ENCODE data around the gene FBXO34. TPM values are rescaled to one million over a fixed set of nuclear protein-coding genes. Genes with fewer than 3 reads are reported as not detected.

Gene FBXO34
- total RNA-seq, 2 donors from 2014 or later = 16.0 to 21.6 TPM

DNA sequence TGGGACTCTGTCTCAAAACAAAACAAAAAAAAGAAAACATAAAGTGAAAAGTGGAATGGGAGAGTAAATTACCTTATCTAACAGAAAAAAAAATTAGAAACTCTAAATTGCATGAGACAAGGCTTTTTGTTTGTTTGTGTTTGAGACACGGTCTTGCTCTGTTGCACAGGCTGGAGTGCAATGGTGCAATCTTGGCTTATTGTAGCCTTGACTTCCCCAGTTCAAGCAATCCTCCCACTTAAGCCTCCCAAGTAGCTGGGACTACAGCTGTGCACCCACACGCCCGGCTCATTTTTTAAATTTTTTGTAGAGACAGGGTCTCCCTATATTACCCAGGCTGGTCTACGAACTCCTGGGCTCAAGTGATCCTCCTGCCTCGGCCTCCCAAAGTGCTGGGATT is 17.9 kb upstream of the FBXO34 start:
- TF ChIP-seq, protein P1, sequence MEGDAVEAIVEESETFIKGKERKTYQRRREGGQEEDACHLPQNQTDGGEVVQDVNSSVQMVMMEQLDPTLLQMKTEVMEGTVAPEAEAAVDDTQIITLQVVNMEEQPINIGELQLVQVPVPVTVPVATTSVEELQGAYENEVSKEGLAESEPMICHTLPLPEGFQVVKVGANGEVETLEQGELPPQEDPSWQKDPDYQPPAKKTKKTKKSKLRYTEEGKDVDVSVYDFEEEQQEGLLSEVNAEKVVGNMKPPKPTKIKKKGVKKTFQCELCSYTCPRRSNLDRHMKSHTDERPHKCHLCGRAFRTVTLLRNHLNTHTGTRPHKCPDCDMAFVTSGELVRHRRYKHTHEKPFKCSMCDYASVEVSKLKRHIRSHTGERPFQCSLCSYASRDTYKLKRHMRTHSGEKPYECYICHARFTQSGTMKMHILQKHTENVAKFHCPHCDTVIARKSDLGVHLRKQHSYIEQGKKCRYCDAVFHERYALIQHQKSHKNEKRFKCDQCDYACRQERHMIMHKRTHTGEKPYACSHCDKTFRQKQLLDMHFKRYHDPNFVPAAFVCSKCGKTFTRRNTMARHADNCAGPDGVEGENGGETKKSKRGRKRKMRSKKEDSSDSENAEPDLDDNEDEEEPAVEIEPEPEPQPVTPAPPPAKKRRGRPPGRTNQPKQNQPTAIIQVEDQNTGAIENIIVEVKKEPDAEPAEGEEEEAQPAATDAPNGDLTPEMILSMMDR (IDR thresholded peaks at IDR 0.05) = no peak
- no peak for DNase-seq (ENCODE audit: low spot score)
- H3K9me3 ChIP-seq = no peaks in the 10 kb centered on the region
- no peaks in the 10 kb centered on the region for H3K36me3 ChIP-seq
- ATAC-seq (ENCODE audit: insufficient number of reproducible peaks, low FRiP score, low read depth) = no peak
- H3K27ac ChIP-seq = no peak overlapping the region
- no peaks in the 10 kb centered on the region for H3K27me3 ChIP-seq (replicated peaks; ENCODE audit: insufficient read depth)
- no peaks in the 10 kb centered on the region for H3K4me1 ChIP-seq (ENCODE audit: control insufficient read depth in 1 of 2, low read depth in 2 of 2)
- H3K4me3 ChIP-seq = no peak overlapping the region

DNA sequence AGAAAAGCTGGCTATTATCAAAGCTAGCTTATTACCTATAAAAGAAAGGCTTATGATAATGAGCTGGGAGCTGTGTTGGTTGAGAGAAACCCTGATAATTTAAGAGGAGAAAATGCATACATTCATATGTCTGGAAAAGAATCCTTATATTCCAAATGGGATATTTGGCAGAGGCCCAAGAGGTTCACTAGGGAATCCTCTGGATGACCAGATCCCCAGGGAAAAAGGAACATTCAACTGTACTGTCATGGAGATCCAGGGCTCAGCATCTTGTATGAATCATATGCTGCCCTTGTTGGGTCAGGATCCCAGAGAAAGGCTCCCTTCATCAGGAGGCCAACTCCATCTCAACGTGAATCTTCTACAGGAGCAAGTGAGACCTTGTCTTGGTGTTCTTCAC is 16.6 kb upstream of the FBXO34 start:
- H3K27me3 ChIP-seq (replicated peaks; ENCODE audit: insufficient read depth) = no peaks in the 10 kb centered on the region
- ATAC-seq (ENCODE audit: insufficient number of reproducible peaks, low FRiP score, low read depth) = no peak
- H3K36me3 ChIP-seq = no peaks in the 10 kb centered on the region
- no peak for DNase-seq (ENCODE audit: low spot score)
- H3K27ac ChIP-seq = no peak overlapping the region
- H3K4me3 ChIP-seq = no peak overlapping the region
- H3K4me1 ChIP-seq (ENCODE audit: control insufficient read depth in 1 of 2, low read depth in 2 of 2) = no peaks in the 10 kb centered on the region
- H3K9me3 ChIP-seq = no peaks in the 10 kb centered on the region
- TF ChIP-seq, protein P1 (IDR thresholded peaks at IDR 0.05) = no peak

DNA sequence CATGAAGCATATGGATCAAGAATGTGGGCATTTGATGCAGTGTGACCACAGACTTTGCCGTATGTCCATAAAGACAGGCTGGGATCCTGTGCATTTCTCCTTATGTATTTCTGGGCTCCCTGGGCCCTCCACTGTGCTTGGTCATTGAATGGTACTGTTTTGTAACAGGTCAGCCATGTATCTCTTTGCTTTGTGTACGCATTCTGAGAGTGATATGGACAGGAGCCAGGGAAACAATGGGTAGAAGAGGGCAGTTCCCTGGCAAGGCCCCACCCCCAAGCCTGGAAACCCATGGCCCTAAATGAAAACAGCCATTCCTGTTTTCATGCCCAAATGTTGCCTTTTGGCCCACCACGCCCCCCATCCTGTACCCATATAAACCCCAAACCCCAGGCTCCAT is 15.2 kb upstream of the FBXO34 start:
- Histone ChIP-seq H3K27me3 (replicated peaks; ENCODE audit: insufficient read depth) (no peaks in the 10 kb centered on the region), H3K27ac (no peak overlapping the region), H3K9me3 (no peaks in the 10 kb centered on the region), H3K36me3 (no peaks in the 10 kb centered on the region), H3K4me1 (ENCODE audit: control insufficient read depth in 1 of 2, low read depth in 2 of 2) (no peaks in the 10 kb centered on the region), H3K4me3 (no peak overlapping the region)
- no peak for DNase-seq (ENCODE audit: low spot score)
- TF ChIP-seq, protein P1 (IDR thresholded peaks at IDR 0.05) = no peak
- ATAC-seq (ENCODE audit: insufficient number of reproducible peaks, low FRiP score, low read depth) = no peak

DNA sequence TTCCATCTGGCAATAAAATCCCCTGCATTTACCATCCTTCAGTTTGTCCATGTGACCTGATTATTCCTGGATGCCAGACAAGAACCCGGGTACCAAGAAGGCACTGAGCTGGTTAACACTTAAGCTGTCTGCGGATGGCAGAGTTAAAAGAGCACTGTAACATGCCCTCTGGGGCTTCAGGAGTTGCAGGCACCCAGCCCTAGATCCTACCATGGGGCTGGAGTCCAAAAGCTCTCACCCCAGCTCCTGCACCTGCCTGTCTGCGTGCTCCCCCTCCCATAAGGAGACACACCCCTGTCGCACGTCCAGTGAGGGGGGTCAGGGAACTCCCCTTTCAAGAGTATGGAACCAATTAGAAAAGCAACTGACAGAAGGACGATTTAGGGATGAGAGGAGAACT is 14.6 kb upstream of the FBXO34 start:
- Histone ChIP-seq H3K27me3 (replicated peaks; ENCODE audit: insufficient read depth) (no peaks in the 10 kb centered on the region), H3K9me3 (no peaks in the 10 kb centered on the region), H3K27ac (no peak overlapping the region), H3K4me3 (no peak overlapping the region), H3K4me1 (ENCODE audit: control insufficient read depth in 1 of 2, low read depth in 2 of 2) (no peaks in the 10 kb centered on the region), H3K36me3 (no peaks in the 10 kb centered on the region)
- DNase-seq (ENCODE audit: low spot score) = no peak
- ATAC-seq (ENCODE audit: insufficient number of reproducible peaks, low FRiP score, low read depth) = no peak
- TF ChIP-seq, protein P1 (IDR thresholded peaks at IDR 0.05) = no peak

DNA sequence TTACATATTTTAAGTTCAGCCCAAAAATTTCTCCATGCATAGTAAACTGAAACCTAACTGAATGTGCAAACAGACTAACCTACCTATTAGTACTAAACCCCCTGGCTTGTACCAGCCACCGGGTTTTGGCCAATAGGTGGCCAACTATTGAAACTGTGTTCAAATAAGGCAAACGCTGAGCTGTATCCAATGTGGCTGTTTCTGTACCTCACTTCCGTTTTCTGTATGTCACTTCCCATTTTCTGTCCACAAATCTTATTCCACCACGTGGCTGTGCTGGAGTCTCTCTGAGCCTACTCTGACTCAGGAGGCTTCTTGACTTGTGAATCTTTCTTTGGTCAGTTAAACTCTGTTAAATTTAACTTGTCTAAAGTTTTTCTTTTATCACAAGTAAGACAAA is 6.0 kb upstream of the FBXO34 start:
- no peaks in the 10 kb centered on the region for H3K27me3 ChIP-seq (replicated peaks; ENCODE audit: insufficient read depth)
- TF ChIP-seq, protein P1 (IDR thresholded peaks at IDR 0.05) = no peak
- peaks cover 5 to 23% of the 10 kb centered on the region in 2 donors for H3K4me1 ChIP-seq (ENCODE audit: control insufficient read depth in 1 of 2, low read depth in 2 of 2)
- no peak for DNase-seq (ENCODE audit: low spot score)
- no peak for ATAC-seq (ENCODE audit: insufficient number of reproducible peaks, low FRiP score, low read depth)
- H3K27ac ChIP-seq = no peak overlapping the region
- no peak overlapping the region for H3K4me3 ChIP-seq
- H3K36me3 ChIP-seq = no peaks in the 10 kb centered on the region
- no peaks in the 10 kb centered on the region for H3K9me3 ChIP-seq
